ENCODE measurements around the gene LRP1.

DNA sequence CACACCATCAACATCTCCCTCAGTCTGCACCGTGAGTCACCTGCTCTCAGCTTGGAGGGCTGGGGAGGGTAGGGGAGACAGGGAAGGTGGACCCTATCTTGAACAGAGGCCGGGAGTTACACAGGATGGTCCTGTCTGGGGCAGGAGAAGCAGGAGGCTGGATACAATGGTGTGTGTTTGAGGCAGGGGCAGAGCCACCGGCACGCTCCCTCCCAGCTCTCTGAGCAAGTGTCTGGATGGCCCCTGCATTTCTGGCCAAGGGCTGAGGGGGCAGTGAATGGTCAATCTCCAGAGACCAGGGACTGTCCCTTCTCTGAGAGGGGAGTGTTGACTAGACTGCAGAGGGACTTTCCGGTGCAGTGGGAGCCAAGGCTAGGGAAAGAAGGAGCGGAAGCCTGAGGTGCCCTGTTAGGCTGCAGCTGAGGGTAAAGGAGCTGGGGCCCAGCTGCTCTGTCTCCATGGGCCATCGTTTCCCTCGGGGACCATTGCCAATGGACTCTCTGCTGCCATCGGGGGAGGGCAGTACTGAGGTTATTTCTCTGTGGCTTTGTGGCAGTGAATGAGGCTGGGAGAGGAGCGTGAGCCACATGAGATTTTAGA lies 17.3 kb downstream of the LRP1 start:
- TF ChIP-seq, protein P1, sequence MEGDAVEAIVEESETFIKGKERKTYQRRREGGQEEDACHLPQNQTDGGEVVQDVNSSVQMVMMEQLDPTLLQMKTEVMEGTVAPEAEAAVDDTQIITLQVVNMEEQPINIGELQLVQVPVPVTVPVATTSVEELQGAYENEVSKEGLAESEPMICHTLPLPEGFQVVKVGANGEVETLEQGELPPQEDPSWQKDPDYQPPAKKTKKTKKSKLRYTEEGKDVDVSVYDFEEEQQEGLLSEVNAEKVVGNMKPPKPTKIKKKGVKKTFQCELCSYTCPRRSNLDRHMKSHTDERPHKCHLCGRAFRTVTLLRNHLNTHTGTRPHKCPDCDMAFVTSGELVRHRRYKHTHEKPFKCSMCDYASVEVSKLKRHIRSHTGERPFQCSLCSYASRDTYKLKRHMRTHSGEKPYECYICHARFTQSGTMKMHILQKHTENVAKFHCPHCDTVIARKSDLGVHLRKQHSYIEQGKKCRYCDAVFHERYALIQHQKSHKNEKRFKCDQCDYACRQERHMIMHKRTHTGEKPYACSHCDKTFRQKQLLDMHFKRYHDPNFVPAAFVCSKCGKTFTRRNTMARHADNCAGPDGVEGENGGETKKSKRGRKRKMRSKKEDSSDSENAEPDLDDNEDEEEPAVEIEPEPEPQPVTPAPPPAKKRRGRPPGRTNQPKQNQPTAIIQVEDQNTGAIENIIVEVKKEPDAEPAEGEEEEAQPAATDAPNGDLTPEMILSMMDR (IDR thresholded peaks at IDR 0.05; ENCODE audit: insufficient read depth, low read depth, low read length) = no peak
- TF ChIP-seq EZH2 (IDR thresholded peaks at IDR 0.05; ENCODE audit: insufficient read depth, low read length) = no peak

Measured in astrocyte (in vitro differentiated cells and primary cell).